Endodermal cell (in vitro differentiated cells): ENCODE measurements around the gene B4GALNT1. TPM values are rescaled to one million over a fixed set of nuclear protein-coding genes. Genes with fewer than 3 reads are reported as not detected.

Experiments used
- DNase-seq: peaks from one replicate; pipeline ENCODE4 v3.0.0-alpha.2; 2017
- H3K27ac ChIP-seq: 2 replicates; pipeline ENCODE4 v1.5.1; 2013; ENCODE audit warnings: mild to moderate bottlenecking, low read depth, low read length, moderate library complexity
- H3K27me3 ChIP-seq: 2 replicates; pipeline ENCODE4 v1.6.1; 2013; ENCODE audit warnings: mild to moderate bottlenecking, low read length, moderate library complexity; ENCODE audit not compliant: insufficient read depth, control insufficient read depth, poor library complexity, severe bottlenecking
- H3K36me3 ChIP-seq: 2 replicates; pipeline ENCODE4 v1.7.0; 2013; ENCODE audit warnings: mild to moderate bottlenecking, low read length, moderate library complexity; ENCODE audit not compliant: control insufficient read depth, insufficient read depth
- H3K4me1 ChIP-seq: one replicate; pipeline ENCODE4 v1.7.0; 2013; ENCODE audit warnings: low read length; ENCODE audit not compliant: control insufficient read depth, insufficient read depth
- H3K4me3 ChIP-seq: 2 replicates; pipeline ENCODE4 v1.5.1; 2013; ENCODE audit warnings: mild to moderate bottlenecking, low read length, moderate library complexity
- H3K9ac ChIP-seq: 2 replicates; pipeline ENCODE4 v1.6.1; 2013; ENCODE audit warnings: mild to moderate bottlenecking, low read length, moderate library complexity; ENCODE audit not compliant: poor library complexity, severe bottlenecking; ENCODE audit errors: extremely low read depth
- H3K9me3 ChIP-seq: 2 replicates; pipeline ENCODE4 v1.6.1; 2013; ENCODE audit warnings: mild to moderate bottlenecking, low read length, moderate library complexity; ENCODE audit not compliant: control insufficient read depth
- H3K27ac Mint-ChIP-seq: 2 replicates; pipeline ENCODE4 v1.8.0; 2020; ENCODE audit warnings: mixed read lengths
- H3K27me3 Mint-ChIP-seq: 2 replicates; pipeline ENCODE4 v1.8.0; 2021; ENCODE audit warnings: mild to moderate bottlenecking, mixed read lengths; ENCODE audit not compliant: insufficient read depth
- H3K36me3 Mint-ChIP-seq: 2 replicates; pipeline ENCODE4 v1.8.0; 2020; ENCODE audit warnings: low read depth, mixed read lengths
- H3K4me1 Mint-ChIP-seq: 2 replicates; pipeline ENCODE4 v1.8.0; 2020; ENCODE audit warnings: mixed read lengths
- H3K4me3 Mint-ChIP-seq: 2 replicates; pipeline ENCODE4 v1.8.0; 2020; ENCODE audit warnings: mild to moderate bottlenecking, moderate library complexity, mixed read lengths
- H3K9me3 Mint-ChIP-seq: 2 replicates; pipeline ENCODE4 v1.8.0; 2020; ENCODE audit warnings: mild to moderate bottlenecking, mixed read lengths
- WGBS, 2 experiments: methylation state at CpG; one replicate each; pipeline versions ENCODE4 v1.1.5 to v1.1.7; 2013; ENCODE audit warnings: missing lambda C conversion rate in 2 of 2, mixed read lengths in 1 of 2; ENCODE audit not compliant: insufficient coverage in 1 of 2, insufficient read length in 1 of 2; 5-methylcytosine and 5-hydroxymethylcytosine counted together
- total RNA-seq, 2 donors: library from RNA; stranded (reverse); fragmentation: NEBNext Ultra II Directional in 1 of 2; extraction: Animal tissue kit (Norgen Biotek cat#: 25700) in 1 of 2; gene quantifications; 2 replicates in 1 of 2; 3 replicates in 1 of 2; pipeline ENCODE4 v1.2.1, GENCODE V29; 2021
- TF ChIP-seq, protein P1 (sequence below): fragments of 200-600 bp; sonication (generic); conservative IDR thresholded peaks from 2 replicates; pipeline ENCODE4 v1.5.0; 2021; ENCODE audit warnings: antibody characterized with exemption, mild to moderate bottlenecking

Gene B4GALNT1
- total RNA-seq, 2 donors from 2014 or later, result 0.49 to 0.66 TPM

DNA sequence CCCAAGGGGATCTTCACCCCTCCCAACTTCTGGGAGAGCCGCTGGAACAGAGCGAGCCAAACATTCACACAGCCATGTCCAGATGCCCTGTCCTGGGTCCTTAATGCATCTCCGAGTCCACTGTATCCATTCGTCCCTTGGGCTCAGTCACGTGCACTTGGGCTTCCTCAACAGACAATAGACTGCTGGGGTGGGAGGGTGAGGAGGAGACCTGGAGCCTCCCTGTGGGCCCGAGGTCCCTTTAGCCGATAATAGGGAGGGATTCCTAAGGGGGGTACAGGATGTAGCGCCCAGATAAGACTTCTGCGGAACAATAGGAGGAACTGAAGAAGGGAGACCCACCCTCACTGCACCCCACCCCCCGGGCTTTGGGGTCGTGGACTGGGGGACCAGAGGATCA, 15.1 kb downstream of the B4GALNT1 start:
- H3K27ac Mint-ChIP-seq, result no peak overlapping the region
- peaks cover 18% of the 10 kb centered on the region for H3K36me3 Mint-ChIP-seq

GRCh38 chr12:57616383-57617101, 16.5 kb downstream of the B4GALNT1 start:
- Mint-ChIP-seq H3K4me3 (no peak overlapping the region), H3K9me3 (no peaks in the 10 kb centered on the region), H3K4me1 (peaks cover 16% of the 10 kb centered on the region), H3K27me3 (peaks cover 95% of the 10 kb centered on the region), H3K27ac (no peak overlapping the region), H3K36me3 (peaks cover 18% of the 10 kb centered on the region)
- TF ChIP-seq, protein P1, sequence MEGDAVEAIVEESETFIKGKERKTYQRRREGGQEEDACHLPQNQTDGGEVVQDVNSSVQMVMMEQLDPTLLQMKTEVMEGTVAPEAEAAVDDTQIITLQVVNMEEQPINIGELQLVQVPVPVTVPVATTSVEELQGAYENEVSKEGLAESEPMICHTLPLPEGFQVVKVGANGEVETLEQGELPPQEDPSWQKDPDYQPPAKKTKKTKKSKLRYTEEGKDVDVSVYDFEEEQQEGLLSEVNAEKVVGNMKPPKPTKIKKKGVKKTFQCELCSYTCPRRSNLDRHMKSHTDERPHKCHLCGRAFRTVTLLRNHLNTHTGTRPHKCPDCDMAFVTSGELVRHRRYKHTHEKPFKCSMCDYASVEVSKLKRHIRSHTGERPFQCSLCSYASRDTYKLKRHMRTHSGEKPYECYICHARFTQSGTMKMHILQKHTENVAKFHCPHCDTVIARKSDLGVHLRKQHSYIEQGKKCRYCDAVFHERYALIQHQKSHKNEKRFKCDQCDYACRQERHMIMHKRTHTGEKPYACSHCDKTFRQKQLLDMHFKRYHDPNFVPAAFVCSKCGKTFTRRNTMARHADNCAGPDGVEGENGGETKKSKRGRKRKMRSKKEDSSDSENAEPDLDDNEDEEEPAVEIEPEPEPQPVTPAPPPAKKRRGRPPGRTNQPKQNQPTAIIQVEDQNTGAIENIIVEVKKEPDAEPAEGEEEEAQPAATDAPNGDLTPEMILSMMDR, result no peak
- Histone ChIP-seq H3K9ac (no peak overlapping the region), H3K9me3 (no peaks in the 10 kb centered on the region), H3K4me3 (no peak overlapping the region), H3K4me1 (no peaks in the 10 kb centered on the region), H3K36me3 (peaks cover 7% of the 10 kb centered on the region), H3K27me3 (peaks cover 68% of the 10 kb centered on the region), H3K27ac (no peak overlapping the region)
- WGBS, 2 experiments, result 80 to 96% methylated on average over 1 to 3 of the region's 3 CpGs
- DNase-seq, result no peak

More for the DNA sequence above, 15.1 kb downstream of the B4GALNT1 start:
- Mint-ChIP-seq H3K4me1 (peaks cover 25% of the 10 kb centered on the region), H3K27me3 (peaks cover 97% of the 10 kb centered on the region), H3K4me3 (no peak overlapping the region), H3K9me3 (no peaks in the 10 kb centered on the region)
- Histone ChIP-seq H3K9me3 (no peaks in the 10 kb centered on the region), H3K9ac (no peak overlapping the region), H3K4me1 (no peaks in the 10 kb centered on the region), H3K4me3 (no peak overlapping the region), H3K27ac (no peak overlapping the region), H3K36me3 (peaks cover 7% of the 10 kb centered on the region), H3K27me3 (peaks cover 75% of the 10 kb centered on the region)
- no peak for DNase-seq
- WGBS, 2 experiments, result 66 to 81% methylated on average over 5 to 9 of the region's 11 CpGs
- TF ChIP-seq, protein P1, result no peak

- Histone ChIP-seq H3K36me3 (peaks cover 7% of the 10 kb centered on the region), H3K4me3 (no peak overlapping the region), H3K27me3 (peaks cover 64% of the 10 kb centered on the region), H3K9me3 (no peaks in the 10 kb centered on the region), H3K9ac (no peak overlapping the region), H3K4me1 (no peaks in the 10 kb centered on the region), H3K27ac (no peak overlapping the region)
- Mint-ChIP-seq H3K4me3 (no peak overlapping the region), H3K27me3 (peaks cover 89% of the 10 kb centered on the region), H3K4me1 (peaks cover 8% of the 10 kb centered on the region), H3K9me3 (no peaks in the 10 kb centered on the region), H3K27ac (no peak overlapping the region), H3K36me3 (peaks cover 18% of the 10 kb centered on the region)
- WGBS, 2 experiments, result 90 to 92% methylated on average over 5 of the region's 5 CpGs
- TF ChIP-seq, protein P1, result no peak
- DNase-seq, result no peak
These were observed 17.4 kb downstream of the B4GALNT1 start for GRCh38 chr12:57615637-57616036.
